Suppressor macrophage (primary cell): ENCODE results near the gene ASB1.

ENCODE experiments used
- DNase-seq, 4 experiments: peaks; one replicate each; pipeline ENCODE4 v3.0.0-alpha.2; 2020 to 2022
- total RNA-seq, 17 experiments: gene quantifications; one replicate each; lab custom pipeline; 2026; ENCODE audit warnings: mixed read lengths in 6 of 17, inconsistent platforms in 3 of 17; lab: John Stamatoyannopoulos, UW

Gene ASB1
- 6.8 to 52.4 (median 34.2) reads per million in 17 experiments for total RNA-seq

GRCh38 chr2:238426568-238427434 lies at the start of gene ASB1:
TSS of gene ASB1 (plus strand) at chr2:238426927. CDS start at chr2:238427071, 144 bp downstream.
- peak; percentile 75 to 89 (median 82) for DNase-seq

GRCh38 chr2:238378230-238379095 lies 48.3 kb upstream of the ASB1 start:
- DNase-seq, result no peak

- peak; percentile 58 to 78 (median 74) for DNase-seq
Measured at GRCh38 chr2:238379096-238379810, 47.5 kb upstream of the ASB1 start.

- DNase-seq, result no peak
Measured at GRCh38 chr2:238380336-238380735, 46.4 kb upstream of the ASB1 start.

DNA sequence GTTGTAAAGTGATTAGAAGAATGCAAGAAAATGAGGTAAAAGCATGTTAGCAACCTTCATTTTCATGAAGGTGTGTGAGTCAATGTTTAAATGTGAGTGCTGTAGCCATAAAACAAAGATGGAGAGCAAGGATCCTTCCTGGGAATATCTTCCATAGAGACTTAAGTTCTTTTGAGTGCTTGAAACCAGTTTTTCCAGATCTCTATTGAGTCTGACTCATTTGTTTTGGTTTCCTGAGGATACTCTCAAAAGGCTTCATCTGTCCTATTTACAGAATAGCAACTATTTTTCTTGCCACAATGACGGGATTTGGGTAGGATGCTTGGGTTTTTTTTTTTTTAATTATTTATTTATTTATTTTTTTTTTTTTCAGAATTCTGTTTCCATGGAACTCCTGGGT lies 45.9 kb upstream of the ASB1 start:
- no peak for DNase-seq

GRCh38 chr2:238381341-238382115 lies 45.2 kb upstream of the ASB1 start:
- DNase-seq, result peak; percentile 44 to 78 (median 69)

- peak; percentile 45 to 84 (median 78) for DNase-seq
Measured at GRCh38 chr2:238382381-238382781, 44.3 kb upstream of the ASB1 start.

GRCh38 chr2:238383135-238383534 lies 43.6 kb upstream of the ASB1 start:
- DNase-seq, result no peak

GRCh38 chr2:238383743-238384380 lies 42.9 kb upstream of the ASB1 start:
- peak; percentile 35 to 74 (median 62) for DNase-seq

DNA sequence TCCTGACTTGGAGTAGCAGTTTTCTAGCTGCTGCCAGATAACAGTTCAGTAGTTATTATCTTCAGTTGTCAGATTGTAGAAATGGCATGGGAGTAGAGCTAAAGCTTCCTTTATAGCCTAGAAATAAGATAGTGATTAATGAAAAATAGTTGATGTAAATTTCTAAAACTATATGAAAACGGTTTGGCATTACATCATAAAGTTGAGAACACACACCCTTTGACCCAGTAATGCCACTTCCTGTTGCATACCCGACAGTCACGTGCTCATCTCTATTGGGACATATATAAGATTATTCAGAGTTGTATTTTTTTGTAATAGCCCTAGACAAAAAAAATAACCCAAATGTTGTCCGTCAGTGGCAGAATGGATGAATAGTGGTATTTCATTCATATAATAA lies 39.4 kb upstream of the ASB1 start:
- DNase-seq, result peak; percentile 35 to 73 (median 56)

- DNase-seq, result no peak
Measured at GRCh38 chr2:238388794-238389193, 37.9 kb upstream of the ASB1 start.

- DNase-seq, result peak in 3 of 4 experiments; percentile 26 to 27 (median 27)
Measured at GRCh38 chr2:238389988-238390589, 36.6 kb upstream of the ASB1 start.

DNA sequence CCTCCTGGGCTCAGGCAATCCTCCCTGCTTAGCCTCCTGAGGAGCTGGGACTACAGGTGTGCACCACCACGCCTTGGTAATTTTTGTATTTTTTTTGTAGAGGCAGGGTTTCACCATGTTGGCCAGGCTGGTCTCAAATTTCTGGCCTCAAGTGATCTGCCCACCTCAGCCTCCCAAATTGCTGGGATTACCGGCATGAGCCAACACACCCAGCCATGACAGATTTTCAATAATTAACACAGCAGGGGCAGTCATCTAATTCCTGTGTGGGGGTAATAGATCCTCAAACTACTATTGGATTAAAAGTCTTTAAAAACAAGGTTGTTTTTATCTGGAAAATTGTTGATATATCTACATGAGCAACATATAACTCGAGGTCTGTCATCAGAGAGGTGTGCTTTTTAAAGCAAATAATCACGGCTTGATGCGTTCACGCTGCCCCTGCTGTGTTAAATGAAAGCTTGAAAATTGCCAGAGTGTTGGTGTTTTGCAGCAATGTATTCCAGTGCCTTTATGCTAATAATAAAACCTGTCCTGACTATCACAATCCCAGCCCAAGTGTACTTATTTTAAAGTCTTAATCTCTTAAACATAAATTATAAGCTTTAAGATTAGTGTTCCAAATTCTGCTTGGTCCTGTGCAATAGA lies 35.6 kb upstream of the ASB1 start:
- no peak for DNase-seq

- no peak for DNase-seq
Measured at GRCh38 chr2:238396663-238397062, 30.1 kb upstream of the ASB1 start.

DNA sequence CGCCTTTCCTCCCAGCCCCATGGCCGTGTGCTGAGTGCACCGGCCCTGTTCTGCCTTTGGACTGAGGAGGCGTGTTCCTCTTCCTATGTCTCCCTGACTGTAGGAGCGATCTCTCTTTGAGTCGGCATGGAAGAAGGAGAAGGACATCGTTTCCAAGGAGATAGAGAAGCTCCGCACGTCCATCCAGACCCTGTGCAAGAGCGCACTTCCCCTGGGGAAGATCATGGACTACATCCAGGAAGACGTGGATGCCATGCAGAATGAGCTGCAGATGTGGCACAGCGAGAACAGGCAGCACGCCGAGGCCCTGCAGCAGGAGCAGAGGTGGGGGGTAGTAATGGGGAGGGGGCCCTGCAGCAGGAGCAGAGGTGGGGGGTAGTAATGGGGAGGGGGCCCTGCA lies 29.4 kb upstream of the ASB1 start:
- no peak for DNase-seq

DNA sequence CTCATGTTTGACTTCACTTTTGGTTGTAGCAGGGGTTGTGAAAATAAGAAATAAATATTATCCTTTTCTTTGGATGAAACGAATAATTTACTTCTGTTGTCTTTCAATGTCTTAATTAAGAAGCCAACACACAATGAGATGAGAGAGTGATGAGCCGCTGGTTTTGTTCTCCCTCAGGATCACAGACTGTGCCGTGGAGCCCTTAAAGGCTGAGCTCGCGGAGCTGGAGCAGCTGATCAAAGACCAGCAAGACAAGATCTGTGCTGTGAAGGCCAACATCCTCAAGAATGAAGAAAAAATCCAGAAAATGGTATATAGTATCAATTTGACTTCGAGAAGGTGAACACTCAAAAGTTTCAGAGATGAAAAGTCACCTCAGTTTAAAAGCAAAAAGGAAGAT lies 28.1 kb upstream of the ASB1 start:
- DNase-seq, result no peak

- DNase-seq, result no peak
Measured at GRCh38 chr2:238399094-238399493, 27.6 kb upstream of the ASB1 start.

- DNase-seq, result no peak
Measured at GRCh38 chr2:238401551-238401950, 25.2 kb upstream of the ASB1 start.

DNA sequence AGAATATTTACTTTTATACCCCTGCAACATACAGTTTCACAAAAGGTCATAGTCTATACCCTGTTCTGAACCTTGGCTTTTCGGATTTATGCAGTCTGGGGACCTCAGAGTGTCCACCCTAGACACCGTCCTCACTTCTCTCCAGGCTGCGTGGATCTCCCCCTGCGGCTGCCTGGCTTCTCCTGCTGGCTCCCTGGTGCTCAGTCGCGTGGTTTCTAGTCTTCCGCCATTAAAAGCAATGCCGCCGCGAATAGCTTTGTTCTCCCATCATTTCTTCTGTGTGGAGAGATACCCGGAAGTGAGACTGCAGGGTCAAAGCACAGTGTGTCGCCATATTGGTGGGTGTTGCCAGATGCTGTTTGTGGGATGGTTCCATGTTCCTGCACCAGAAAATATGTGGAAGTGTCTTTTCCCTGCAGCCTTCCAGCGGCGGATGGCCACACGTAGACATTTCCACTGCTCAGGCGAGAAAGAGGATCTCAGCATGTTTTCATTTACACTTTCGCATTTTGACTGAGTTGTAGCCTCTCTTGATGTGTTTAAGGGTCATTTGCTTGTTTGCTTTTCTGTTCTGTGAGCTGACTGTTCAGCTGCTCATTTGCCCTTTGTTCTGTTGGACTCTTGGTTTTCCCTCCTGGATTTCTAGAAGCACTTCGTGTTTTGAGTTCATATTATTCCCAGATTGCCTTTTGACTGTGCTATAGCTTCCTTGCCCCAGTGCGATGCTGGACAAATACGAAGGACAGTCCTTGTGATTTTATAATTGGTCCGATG lies 22.9 kb upstream of the ASB1 start:
- no peak for DNase-seq
